ENCODE results near the gene COLEC12.
"Not testable (repeated sequence)": the region's sequence is repeated elsewhere in the genome, so short reads cannot be mapped to it uniquely, and the experiment has no call there.

The COLEC12 gene

DNA sequence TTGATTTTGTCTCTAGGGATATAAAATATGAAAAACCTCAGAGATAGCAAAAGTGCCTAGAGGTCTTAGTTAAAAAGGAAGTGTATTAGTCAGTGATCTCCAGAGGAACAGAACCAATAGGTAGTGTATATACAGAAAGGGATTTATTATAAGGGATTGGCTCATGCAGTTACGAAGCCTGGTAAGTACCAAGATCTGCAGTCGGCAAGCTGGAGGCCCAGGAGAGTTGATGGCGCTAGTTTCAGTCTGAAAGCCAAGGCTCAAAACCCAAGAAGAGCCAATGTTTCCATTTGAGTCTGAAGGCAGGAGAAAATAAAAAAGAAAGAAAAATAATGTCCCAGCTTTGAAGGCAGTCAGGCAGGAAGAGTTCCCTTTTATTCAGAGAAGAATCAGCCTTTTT is 93.3 kb downstream of the COLEC12 start:
- DNase-seq, result no peak

DNA sequence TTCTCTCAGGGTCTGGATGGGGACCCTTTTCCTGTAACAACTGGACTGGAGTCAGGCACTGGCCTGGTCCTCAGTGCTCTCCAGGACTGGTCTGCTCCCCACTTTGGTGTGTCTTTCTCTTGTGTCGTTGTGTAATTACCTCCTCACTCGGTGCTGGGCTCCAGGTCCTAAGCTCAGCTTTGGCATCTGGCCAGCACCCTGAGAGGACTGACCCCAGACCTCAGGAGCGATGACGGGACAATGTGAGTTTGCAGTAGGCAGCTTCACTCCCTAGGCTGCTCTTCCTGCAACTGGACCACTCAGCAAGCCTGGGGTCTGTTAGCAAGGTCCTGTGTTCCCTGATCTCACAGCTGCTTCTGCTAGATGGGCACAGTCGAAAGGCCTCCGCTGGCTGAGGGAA is 93.8 kb downstream of the COLEC12 start:
- DNase-seq, result no peak

- not testable (repeated sequence) for DNase-seq
Measured at GRCh38 chr18:405006-405405, 95.5 kb downstream of the COLEC12 start.

DNA sequence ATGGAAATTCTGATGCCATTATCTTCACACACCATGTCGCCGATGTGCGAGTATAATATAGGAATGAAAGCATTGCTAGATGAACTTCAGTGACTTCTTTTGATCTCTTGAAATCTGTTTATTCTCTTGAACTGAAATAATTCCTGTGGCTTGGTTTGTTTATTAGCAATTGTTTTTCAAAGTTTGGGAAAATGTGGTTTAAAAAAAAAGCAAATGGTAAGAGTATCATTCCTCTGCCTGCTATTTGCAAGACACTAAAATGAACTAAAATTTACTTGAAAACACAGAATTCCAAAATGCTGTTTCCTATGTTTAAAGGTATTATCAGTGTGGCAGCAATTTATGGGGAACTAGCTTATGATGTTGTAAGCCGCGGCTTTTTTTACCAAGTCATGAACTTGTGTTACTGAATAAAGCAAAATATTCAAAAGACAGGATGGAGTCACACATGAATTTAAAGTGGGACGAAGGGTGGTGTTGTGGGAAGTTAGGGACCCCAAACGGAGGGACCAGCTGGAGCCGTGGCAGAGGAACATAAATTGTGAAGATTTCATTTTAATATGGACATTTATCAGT is 96.4 kb downstream of the COLEC12 start:
- DNase-seq, result no peak

- DNase-seq, result no peak
Measured at GRCh38 chr18:402129-402528, 98.4 kb downstream of the COLEC12 start.

DNA sequence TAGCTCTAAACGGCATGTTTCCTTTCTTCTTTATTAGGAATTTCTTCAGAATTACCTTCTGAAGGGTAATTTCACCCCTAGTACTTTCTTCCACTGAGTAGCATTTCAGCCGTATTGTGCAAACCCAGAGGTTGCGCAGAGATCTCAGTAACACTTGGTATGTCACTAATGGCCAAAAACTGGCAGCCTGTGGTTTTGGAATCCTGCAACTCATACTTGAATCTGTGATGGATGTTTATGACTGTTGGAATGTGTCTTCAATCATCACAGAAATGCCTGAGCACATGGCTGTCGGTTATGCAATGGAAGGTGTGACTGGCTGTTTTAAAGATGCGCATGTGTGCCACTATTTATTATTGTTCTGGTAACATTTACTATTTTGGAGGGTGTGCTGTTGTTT is 100.0 kb downstream of the COLEC12 start:
- no peak for DNase-seq

- no peak for DNase-seq
Measured at GRCh38 chr18:399631-400135, 100.8 kb downstream of the COLEC12 start.

DNA sequence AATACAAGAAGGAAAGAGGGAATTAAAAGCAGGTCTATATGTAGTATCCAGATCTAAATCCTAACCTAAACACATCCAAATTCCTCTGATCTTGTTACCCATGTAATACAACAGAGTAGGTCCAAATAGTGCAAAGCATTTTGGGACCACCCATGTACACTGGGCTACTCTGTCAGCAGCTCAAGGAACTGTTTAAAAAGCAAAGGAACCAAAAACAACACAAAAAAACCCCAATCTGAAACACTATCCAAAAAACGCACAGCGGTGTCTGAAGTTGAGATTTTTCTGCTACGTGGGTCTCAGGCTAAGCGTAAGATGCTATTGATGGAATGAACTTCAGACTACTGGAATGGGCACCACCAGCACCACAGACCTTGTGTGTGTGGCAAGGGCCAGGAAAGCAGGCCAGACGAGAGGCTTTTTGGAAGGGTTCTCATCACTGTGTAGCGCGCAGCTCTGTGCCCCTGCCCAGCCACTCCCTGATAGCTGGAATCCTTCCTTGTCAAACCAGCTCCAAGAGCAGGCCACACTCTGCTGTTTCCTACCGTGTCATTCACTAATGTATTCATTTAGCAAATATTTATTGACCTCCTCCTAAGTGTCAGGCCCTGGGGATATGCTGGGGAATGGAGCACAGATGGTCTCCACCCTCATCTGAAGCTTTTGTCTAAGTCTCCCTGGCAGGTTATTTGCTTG is 101.4 kb downstream of the COLEC12 start:
- DNase-seq, result no peak

- DNase-seq, result no peak
Measured at GRCh38 chr18:396556-396955, 103.9 kb downstream of the COLEC12 start.

GRCh38 chr18:396251-396555 is 104.3 kb downstream of the COLEC12 start:
- DNase-seq, result no peak

DNA sequence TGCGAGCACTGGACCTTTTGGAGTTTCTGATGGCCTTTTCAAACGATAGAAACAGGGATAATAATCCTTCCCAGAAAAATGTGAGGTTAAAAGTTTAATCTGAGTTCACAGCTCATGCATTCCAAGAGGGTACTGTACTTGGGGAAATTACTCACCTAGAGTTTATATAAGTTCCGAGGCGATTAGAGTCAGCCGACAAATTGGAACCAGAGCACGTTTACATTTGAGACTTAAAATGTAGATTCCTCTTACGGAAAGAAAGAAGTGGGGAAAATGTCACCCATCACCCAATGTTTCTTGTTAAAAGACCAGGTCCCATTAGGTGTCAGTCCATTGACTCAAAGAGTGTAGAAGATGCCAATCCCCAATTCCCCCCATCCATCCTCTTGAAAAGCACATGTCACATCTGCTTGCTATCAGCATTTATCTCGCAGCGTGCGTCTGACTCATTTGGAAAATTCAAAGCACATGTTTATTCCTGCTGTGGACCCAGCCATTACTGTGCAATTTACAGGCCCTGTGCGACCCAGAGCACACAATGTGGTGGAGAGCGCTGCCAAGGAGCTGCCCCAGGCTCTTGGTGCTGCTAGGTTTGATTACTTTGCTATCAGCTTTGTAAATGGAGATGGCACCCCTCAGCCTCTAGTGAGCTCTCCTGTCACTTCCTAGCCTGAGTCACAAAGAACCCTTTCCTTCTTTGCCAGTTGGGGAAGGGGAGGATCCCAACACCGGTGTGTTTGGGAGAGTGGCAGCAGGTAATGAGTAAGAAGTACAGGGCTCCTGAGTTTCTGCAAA is 104.8 kb downstream of the COLEC12 start:
- no peak for DNase-seq

DNA sequence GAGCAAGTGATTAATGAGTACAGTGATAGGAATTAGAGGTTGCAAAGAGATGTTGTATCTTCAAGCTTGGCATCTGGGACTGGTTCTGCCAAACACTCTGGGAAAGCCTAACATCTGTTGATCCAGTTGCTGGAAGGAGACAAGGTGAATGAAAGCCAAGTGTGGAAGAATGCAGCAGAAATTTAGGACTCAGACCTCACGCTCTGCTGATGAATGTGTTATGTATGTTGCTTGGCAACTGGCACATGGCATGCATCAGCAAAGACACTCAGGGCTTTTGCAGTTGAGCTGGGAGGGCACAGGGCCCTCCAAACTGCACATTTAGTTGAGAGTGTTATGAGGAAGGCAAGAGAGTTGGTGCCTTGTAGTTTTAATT is 105.5 kb downstream of the COLEC12 start:
- DNase-seq, result peak; percentile 22

GRCh38 chr18:394262-394986 is 106.1 kb downstream of the COLEC12 start:
- DNase-seq, result no peak

GRCh38 chr18:393574-393957 is 106.9 kb downstream of the COLEC12 start:
- DNase-seq, result no peak

DNA sequence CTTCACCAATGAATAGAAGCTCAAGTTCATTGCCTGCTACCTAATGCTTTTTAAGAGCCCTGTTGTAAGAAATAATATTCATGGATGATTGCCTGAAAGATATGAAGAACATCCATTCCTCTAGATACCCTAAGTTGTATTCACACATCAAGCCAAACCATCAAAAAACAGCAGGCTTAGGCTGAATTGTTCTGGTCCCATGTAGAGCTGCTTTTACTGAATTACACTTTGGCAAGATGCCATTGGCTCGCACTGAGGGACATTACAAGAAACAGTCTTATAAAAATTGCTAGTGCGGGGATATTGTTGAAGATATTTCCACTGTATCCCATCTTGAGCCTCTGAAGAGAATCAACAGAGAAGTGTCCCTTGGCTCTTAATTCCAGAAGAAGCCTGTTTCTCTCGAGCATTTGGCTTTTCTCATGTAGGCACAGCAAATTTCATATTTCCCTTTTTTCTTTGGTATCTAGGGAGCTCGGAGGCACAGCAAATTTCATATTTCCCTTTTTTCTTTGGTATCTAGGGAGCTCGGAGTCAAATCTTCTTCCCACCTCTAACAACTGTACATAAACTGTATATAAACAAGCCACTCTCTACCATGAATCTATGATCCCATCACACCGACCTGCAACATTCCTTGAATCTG is 107.5 kb downstream of the COLEC12 start:
- DNase-seq, result no peak

- no peak for DNase-seq
Measured at GRCh38 chr18:390741-391478, 109.6 kb downstream of the COLEC12 start.

- DNase-seq, result no peak
Measured at GRCh38 chr18:389658-390357, 110.7 kb downstream of the COLEC12 start.

GRCh38 chr18:388200-388599 is 112.3 kb downstream of the COLEC12 start:
- no peak for DNase-seq

GRCh38 chr18:386994-387393 is 113.5 kb downstream of the COLEC12 start:
- DNase-seq, result no peak

DNA sequence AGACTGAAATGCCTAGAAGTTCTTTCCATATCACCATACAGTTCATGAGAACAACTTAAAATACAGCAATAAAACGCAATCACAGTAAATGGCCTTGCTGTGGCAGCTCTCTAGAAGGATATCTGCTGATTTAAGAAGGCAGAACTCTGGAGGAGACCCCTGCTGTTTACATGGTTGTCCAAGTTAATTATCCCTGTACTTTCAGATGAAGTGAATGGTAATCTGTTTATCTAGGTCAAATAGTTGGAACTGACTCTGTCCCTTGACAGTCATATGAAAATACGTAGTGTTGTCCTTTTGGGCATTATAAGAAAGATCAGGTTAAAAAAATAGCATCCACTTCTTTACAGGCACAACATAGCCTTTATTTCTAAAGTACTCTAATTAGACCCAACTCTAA is 115.6 kb downstream of the COLEC12 start:
- no peak for DNase-seq

GRCh38 chr18:383135-383534 is 117.4 kb downstream of the COLEC12 start:
- no peak for DNase-seq
